ENCODE results near the gene ARMS2.

ARMS2 gene

DNA sequence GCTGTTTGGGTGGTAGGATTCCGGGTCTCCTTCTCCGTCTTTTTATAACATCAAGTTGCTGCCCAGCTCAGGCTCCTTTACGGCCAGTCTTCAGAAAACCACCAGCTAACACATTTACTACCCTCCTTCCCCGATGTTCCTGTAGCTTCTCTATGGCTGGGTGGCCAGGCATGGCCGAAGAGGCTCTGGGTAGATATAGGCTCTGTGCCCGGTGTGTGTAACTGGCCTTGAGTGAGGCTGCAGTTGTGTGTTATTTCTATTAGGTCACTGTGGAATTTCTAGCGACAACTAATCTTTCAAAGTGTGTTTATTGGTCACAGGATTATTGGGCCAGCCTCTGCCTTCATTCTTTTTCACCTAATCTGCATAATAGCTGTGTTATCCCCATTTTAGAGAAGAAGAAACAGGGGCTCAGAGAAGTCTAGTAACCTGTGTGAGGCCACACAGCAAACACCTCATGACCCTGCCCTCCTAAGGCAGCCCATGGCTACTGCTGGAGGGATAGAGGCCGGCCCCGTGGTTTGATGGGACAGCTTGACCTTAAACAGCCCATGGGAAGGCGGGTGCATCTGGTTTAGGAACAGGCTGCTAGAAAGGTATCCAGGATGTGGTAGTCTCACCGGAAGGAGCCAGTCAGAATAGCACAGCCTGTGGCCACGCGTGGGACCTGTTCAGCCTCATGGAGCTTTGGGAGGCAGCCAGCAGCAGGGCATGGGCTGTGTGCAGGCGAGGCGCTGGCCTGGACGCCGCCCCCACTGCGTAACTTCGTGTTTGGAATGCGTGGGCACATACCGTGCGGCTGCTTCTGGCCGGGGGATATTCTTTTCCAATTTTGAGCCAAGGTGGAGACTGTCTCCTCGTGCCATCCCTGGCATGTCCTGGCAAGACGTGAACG, 36.6 kb downstream of the ARMS2 start:
- no peaks in the 10 kb centered on the region for H4K20me1 ChIP-seq
- H3K4me3 ChIP-seq: no peak overlapping the region
- H3K9me3 ChIP-seq: no peaks in the 10 kb centered on the region
- H3K4me2 ChIP-seq: peak overlapping the region; percentile 54
- H3K9ac ChIP-seq: no peak overlapping the region
- TF ChIP-seq Cebpa-rat (IDR thresholded peaks at IDR 0.05): no peak
- peaks cover 16% of the 10 kb centered on the region for H3K4me1 ChIP-seq
- no peaks in the 10 kb centered on the region for H3K27me3 ChIP-seq
- H3K27ac ChIP-seq: no peak overlapping the region
- no peaks in the 10 kb centered on the region for H3K36me3 ChIP-seq

DNA sequence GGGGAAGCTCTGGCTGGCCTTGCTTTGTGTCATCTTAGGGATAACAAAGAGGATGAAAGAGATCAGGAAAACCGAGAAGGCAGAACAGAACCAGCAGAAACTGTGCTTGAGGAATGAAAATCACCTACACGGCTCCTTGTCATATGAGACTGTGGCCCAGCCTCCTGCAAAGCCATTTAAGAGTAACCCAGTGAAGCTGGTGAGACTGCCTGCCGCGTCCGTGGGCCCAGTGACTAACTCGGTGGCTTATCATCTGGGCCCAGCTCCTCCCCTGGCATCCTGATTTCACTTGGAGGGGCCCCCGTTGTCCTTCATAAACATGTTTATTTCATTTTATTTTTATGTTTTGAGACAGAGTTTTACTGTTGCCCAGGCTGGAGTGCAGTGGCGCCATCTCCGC, 37.6 kb downstream of the ARMS2 start:
- Histone ChIP-seq H3K9me3 (no peaks in the 10 kb centered on the region), H3K27me3 (no peaks in the 10 kb centered on the region), H3K4me3 (no peak overlapping the region), H3K9ac (no peak overlapping the region), H3K4me1 (peaks cover 14% of the 10 kb centered on the region), H4K20me1 (no peaks in the 10 kb centered on the region), H3K27ac (no peak overlapping the region), H3K4me2 (no peak overlapping the region), H3K36me3 (no peaks in the 10 kb centered on the region)
- no peak for TF ChIP-seq Cebpa-rat (IDR thresholded peaks at IDR 0.05)

DNA sequence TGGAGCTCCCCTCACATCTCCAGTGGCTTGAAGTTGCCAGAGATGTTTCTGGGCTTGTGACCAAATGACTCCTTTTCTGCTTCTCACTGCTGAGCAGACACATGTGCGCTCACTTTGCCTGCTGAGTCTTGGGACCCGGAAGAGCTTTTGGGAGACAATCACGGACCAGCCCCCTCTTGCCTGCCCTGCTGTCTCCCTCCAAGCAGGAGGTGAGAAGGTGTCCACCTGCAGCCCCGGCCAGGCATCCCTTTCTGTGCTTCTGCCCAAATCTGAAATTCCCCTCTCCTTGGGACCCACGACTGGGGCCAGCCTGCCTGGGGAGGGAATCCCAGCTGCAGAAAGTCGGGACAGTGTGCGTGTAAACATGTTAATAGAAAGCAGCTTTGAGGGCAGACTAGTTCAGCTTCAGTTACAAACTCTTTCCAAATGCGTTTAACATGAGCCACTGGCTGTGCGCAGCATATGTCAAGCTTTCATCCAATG, 38.6 kb downstream of the ARMS2 start:
- Histone ChIP-seq H3K27ac (no peak overlapping the region), H3K4me2 (no peak overlapping the region), H3K4me1 (peaks cover 10% of the 10 kb centered on the region), H3K36me3 (no peaks in the 10 kb centered on the region), H3K9ac (no peak overlapping the region), H3K9me3 (no peaks in the 10 kb centered on the region), H3K27me3 (no peaks in the 10 kb centered on the region), H3K4me3 (no peak overlapping the region), H4K20me1 (no peaks in the 10 kb centered on the region)
- TF ChIP-seq Cebpa-rat (IDR thresholded peaks at IDR 0.05): no peak

DNA sequence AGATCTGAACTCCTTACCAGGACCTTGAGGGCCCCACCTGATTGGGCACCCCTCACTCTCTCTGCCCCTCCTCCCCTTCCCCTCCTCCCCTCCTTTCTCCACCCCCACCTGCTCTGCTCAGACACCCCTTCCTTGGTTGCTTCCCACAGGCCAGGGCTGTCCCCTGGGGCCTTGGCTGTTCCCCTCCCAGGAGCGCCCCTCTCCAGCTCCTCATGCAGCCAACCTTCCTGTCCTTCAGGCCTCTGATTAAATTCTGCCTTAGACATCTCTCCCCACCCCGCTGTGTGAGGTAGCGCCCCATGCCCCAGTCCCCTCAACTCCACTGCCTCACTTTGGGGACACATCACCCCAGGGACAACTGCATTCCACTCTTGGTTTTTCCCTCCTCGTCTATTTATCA, 39.3 kb downstream of the ARMS2 start:
- Histone ChIP-seq H3K27ac (no peak overlapping the region), H4K20me1 (no peaks in the 10 kb centered on the region), H3K4me3 (no peak overlapping the region), H3K4me2 (no peak overlapping the region), H3K36me3 (no peaks in the 10 kb centered on the region), H3K4me1 (peaks cover 10% of the 10 kb centered on the region), H3K9me3 (no peaks in the 10 kb centered on the region), H3K9ac (no peak overlapping the region), H3K27me3 (no peaks in the 10 kb centered on the region)
- TF ChIP-seq Cebpa-rat (IDR thresholded peaks at IDR 0.05): no peak

DNA sequence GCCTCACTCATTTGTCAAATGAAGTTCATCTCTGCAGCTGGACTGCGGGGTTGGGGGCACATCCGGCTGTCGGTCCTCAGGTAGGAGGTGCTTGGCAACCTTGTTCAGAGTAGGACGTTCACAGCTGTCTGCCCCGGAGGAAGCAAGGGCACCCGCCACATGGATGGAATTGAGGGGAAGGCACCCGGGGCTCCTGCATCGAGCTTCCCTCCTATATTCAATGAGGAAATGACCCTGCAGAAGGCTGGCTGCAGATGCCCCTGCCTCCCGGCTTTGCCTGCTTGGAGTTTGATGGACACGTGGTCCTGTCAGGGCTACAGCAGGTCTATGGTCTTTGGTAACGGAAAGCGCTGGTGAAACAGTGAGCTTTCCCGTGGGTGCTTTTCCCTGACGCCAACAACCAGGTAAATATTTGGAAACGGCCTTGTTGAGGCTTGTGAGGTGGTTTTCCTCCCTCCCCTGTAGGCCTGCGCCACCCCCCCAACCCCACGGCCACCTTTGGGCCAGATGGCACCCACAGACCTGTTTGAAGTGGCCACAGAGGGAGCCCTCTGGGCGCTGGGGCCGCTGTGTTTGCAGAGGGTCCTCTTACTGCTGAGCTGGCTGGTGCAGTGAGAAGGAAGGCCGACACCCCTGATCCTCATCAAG, 39.8 kb downstream of the ARMS2 start:
- H3K4me2 ChIP-seq: no peak overlapping the region
- H3K4me3 ChIP-seq: no peak overlapping the region
- H3K9me3 ChIP-seq: no peaks in the 10 kb centered on the region
- H3K36me3 ChIP-seq: no peaks in the 10 kb centered on the region
- H3K27ac ChIP-seq: no peak overlapping the region
- H3K27me3 ChIP-seq: no peaks in the 10 kb centered on the region
- TF ChIP-seq Cebpa-rat (IDR thresholded peaks at IDR 0.05): no peak
- no peaks in the 10 kb centered on the region for H4K20me1 ChIP-seq
- H3K9ac ChIP-seq: no peak overlapping the region
- H3K4me1 ChIP-seq: peaks cover 14% of the 10 kb centered on the region

DNA sequence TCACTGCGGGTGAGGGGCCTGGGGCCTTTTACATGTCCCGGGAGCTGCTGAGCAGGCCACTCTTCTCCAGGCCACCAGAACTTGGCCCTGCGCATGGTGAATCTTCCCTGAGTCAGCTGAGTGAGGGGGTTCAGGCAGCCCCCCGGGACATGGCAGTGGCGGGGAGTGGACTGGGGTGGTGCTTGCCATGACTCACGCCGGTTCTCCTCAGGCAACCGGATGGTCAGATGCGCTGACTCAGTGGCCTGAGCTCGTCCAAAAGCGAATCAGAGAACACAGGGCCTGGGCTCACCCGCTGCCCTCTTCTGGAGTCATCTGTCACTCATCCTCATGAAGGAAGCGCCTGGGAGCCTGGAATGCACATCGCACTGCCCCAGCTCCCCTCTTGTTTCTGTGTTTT, 40.4 kb downstream of the ARMS2 start:
- Histone ChIP-seq H4K20me1 (no peaks in the 10 kb centered on the region), H3K36me3 (no peaks in the 10 kb centered on the region), H3K4me1 (peaks cover 17% of the 10 kb centered on the region), H3K4me3 (no peak overlapping the region), H3K9me3 (no peaks in the 10 kb centered on the region), H3K27ac (no peak overlapping the region), H3K4me2 (no peak overlapping the region), H3K9ac (no peak overlapping the region), H3K27me3 (no peaks in the 10 kb centered on the region)
- no peak for TF ChIP-seq Cebpa-rat (IDR thresholded peaks at IDR 0.05)

DNA sequence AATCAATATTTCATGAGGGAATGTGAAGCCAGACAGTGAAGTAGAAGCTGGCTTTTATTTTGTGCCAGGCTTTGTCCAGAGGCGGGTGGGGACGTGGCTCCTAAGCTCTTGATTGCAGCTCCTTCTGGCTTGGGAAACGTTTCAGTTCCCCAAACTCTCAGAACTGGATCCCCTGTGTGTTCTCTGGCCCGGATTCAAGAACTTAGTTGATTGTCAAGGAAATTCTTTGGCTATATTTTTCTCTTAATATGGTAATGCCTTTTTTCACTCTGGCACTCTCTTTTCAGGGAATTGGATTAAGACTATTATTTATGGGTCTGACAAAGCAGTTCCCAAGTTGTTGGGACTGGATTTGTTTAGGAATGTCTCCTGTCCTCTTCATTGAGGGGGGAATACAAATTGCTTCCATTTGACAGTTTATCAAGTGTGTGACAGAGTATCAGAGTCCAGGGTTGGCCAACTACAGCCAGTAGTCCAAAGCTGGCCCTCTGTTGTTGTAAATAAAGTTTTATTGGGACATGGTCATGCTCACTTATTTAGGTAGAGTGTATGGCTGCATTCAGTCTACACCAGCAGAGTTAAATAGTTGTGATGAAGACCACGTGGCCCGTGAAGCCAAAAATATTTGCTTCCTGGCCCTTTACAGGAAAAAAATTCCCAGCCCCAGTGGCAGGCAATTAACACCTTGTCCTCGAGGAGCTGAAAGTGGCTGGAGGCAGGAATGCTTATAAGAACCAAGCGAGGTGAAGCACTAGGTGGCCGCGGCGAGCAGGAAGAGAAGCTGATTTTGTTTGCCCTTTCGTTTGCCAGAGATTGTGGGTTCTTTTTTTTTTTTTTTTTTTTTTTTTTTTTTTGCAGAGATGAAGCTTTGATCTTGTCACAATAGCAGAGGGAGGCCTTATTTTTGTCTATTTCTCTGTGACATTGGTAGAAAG, 41.2 kb downstream of the ARMS2 start:
- Histone ChIP-seq H3K9ac (no peak overlapping the region), H3K4me2 (no peak overlapping the region), H3K27ac (no peak overlapping the region), H3K27me3 (no peaks in the 10 kb centered on the region), H3K4me1 (peaks cover 17% of the 10 kb centered on the region), H3K9me3 (no peaks in the 10 kb centered on the region), H3K4me3 (no peak overlapping the region), H4K20me1 (no peaks in the 10 kb centered on the region), H3K36me3 (no peaks in the 10 kb centered on the region)
- no peak for TF ChIP-seq Cebpa-rat (IDR thresholded peaks at IDR 0.05)

DNA sequence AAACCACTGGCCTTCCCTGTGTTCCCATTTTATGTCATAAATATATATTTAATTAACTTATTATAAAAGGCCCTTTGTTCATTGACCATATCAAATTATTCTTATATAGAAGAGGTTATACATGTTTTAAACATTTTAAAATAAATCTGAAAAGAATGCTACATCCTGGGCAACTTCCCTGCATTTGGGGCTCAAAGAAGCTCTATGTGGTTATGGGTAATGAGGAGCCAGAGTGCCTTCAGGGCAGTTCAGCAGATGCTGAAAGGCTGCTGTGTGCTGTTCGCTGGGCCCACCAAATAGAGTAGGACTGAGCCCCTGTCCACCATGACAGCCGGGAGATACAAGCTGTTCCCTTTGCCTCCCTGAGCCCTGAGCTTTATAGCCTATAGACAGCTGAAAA, 42.8 kb downstream of the ARMS2 start:
- no peak overlapping the region for H3K4me2 ChIP-seq
- H3K36me3 ChIP-seq: no peaks in the 10 kb centered on the region
- no peaks in the 10 kb centered on the region for H3K9me3 ChIP-seq
- no peak overlapping the region for H3K27ac ChIP-seq
- H4K20me1 ChIP-seq: no peaks in the 10 kb centered on the region
- no peak for TF ChIP-seq Cebpa-rat (IDR thresholded peaks at IDR 0.05)
- H3K9ac ChIP-seq: no peak overlapping the region
- H3K4me3 ChIP-seq: no peak overlapping the region
- H3K4me1 ChIP-seq: peaks cover 7% of the 10 kb centered on the region; the same call in 1 of the 2 replicates
- no peaks in the 10 kb centered on the region for H3K27me3 ChIP-seq

DNA sequence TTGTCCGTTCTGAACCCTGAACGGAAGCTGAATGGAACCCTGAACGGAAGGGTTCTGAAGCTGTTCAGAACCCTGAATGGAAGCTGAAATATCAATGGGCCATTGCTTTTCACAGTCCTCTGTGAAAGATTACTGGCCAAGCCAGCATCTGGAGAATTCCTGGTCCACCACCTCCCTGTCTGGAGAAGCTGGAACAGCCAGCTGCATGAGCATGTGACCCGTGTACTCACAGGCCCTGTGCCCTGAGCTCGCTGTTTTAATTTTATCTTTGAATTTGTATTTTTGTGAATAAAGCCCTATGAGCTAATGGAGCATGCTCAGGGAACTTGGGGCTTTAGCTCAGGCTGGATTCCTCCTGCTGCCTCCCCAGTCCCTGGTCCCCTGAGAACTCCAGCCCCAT, 44.1 kb downstream of the ARMS2 start:
- Histone ChIP-seq H4K20me1 (no peaks in the 10 kb centered on the region), H3K27me3 (no peaks in the 10 kb centered on the region), H3K36me3 (no peaks in the 10 kb centered on the region), H3K9me3 (no peaks in the 10 kb centered on the region), H3K4me3 (no peak overlapping the region), H3K4me1 (peaks cover 7% of the 10 kb centered on the region; the same call in 1 of the 2 replicates), H3K4me2 (no peak overlapping the region), H3K27ac (no peak overlapping the region), H3K9ac (no peak overlapping the region)
- no peak for TF ChIP-seq Cebpa-rat (IDR thresholded peaks at IDR 0.05)
